ENCODE measurements around the gene CDC42EP3.
A peak's percentile ranks its signal among the peaks of the same experiment; 100 is the strongest.

The CDC42EP3 gene

DNA sequence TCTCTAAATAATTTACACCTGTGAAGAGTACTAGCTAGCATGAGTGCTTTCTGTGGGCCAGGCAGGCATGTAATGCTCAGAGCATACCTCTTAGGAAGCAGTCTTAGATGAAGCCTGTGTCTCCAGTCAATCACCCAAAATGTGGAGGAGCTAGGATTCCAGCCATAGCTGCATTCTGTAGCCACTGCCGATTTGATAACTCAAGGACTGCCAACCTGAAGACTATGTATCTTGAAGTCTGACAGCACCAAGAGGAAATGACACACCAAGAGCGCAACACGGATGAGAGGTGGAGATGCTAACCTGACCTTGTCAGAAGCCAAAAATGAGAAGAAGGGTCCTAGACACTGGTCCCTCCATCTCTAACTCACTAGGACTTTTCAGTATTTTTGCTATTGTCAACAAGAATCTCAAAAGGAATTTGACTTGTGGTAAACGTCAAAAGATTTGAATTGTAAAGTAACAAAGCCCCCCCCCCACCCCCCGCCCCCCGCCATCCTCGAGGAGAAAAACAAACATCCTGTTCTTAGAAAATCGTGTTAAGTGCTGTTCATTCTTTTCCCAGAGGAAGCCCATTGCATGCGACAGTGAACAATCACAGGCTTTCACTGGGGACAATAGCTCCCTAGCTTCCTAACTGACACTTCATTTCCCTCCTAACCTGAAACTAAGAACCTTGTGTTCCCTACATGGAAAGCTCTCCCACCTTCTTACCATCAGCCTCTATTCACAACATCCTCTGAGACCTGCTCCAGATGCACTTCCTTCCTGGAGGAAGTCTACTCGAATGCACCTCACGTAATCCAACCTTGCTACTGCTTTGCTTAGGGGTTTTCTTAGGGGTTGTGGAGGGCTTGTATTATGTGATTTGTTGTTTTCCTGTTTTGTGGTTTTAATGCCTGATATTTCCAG is 14.7 kb downstream of the CDC42EP3 start:
- peak; percentile 9 for FAIRE-seq
- no peak for DNase-seq (ENCODE audit: insufficient read length, low spot score)

DNA sequence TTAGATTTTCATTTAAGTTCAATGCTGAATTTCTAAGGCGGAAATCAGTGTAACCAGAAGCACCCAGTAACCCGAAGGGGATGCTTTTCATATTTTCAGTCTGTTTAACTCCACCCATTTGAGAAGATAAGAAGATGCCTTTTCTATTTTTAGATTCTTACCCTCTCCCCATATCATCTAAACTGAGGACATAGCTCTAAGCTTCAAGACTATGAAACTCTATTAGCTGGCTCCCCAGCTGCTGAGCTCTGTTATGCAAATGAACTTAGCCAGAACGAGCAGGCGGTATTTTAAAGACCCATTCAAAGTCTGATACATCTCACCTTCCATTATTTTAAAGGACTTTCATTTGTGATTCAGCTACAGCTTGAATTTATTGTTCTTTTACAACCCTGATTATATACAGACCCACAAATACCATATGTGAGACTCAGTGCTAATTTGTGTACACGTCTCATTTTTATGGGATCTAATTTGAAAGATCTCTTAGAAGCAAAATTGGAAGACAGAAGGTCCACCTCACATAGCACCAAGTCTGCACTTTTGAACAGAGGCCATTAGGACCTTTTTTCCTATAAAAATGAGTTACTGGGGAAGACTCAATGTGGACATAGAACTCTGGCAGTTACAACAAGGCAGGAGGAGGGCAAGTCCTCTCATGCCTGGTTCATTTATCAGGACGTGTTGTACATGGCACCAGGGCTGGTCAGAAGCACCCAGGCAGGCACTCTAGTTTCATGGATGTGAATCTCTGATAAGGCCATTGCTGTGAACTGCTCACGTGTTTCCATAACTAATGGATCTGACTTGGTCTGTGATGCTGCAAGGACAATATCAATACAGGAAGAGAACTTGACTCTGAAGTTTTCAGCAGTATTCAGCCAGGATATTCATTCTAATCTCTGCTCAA is 16.3 kb downstream of the CDC42EP3 start:
- no peak for DNase-seq (ENCODE audit: insufficient read length, low spot score)
- FAIRE-seq, result no peak

DNA sequence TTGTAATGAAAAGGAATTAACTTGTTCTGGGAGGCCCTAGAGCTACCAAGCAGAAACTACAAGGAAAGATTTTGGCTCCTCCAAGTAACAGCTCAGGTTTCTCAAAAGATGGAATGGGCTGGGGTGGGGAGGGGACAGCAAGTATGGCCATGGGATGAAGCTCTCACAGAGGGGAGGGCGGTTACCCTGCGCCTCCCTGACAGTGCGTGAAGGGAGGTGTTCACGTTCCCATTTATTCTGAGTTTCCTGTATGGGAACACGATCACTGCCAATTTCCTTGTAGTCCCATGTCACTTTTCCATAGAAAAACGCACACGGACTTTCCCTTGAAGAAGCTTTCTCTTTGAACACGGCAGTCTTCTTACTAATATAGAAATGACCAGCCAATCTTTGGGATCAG is 17.0 kb downstream of the CDC42EP3 start:
- no peak for FAIRE-seq
- no peak for DNase-seq (ENCODE audit: insufficient read length, low spot score)

DNA sequence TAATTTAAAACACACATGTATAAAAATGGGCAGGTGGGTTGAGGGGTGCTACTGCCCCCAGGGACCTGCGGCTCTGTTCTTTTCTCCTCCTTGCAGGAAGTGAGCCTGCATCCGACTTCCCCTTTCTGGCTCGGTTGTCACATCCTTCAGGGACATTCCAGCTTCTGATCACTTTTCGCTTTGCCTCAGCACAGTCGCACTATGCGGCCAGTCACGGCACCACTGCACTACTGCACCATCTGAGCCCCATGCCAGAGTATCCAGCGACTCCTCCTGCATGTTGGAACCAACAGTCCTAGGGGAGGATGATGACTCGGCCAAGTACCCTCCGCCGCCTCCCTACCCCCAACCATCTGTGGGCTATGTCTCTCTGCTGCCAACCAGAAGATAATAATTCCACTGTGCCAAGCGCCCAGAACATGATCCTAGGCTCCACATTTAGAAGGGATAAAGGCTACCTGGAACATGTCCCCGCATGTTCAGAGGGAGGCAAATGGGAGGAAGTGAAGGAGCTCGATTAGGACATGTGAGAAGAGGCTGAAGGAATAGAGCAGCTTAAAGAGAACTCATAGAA is 17.6 kb downstream of the CDC42EP3 start:
- FAIRE-seq, result peak; percentile 4

DNA sequence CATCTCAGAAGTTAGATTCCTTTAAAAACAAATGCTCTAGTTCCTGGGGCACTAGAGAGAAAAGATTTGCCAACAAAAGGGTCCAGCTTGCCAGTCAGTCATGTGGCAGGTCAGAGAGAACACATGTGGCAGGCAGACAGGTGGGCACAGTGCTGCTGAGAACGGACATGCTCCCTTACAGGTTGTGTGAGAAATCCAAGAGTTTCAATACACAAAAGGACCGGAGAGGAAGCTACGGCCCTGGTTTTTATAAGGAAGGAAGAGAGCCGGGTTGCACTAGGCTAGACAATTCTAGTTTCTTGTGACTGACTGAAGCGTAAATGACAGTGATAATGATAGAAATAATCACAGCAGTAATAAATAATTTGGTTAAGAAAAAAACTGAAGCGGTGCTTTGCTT is 18.3 kb downstream of the CDC42EP3 start:
- FAIRE-seq (no peak), DNase-seq (ENCODE audit: insufficient read length, low spot score) (no peak)

More for the DNA sequence above, 17.6 kb downstream of the CDC42EP3 start:
- DNase-seq (ENCODE audit: insufficient read length, low spot score), result no peak

DNA sequence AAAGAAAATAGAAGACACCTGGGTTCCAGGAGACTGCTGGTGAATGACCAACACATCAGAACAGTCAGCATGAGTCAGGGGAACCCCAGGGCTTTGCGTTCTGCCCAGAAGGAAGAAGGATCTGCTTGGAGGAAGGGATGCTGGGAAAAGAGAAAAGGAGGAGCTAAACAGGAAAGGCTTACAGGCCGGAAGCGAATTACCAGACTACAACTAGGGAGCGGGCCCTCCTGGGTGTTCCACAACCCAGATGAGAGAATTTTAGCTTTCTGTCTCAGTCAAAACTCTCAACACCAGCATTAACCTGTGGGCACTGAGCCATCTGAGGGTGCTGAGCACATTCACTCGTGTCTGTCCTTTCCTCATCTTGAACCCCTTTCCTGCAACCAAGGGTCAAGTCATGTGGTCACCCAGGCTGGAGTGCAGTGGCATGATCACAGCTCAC is 19.2 kb downstream of the CDC42EP3 start:
- DNase-seq (ENCODE audit: insufficient read length, low spot score), result peak; percentile 73

DNA sequence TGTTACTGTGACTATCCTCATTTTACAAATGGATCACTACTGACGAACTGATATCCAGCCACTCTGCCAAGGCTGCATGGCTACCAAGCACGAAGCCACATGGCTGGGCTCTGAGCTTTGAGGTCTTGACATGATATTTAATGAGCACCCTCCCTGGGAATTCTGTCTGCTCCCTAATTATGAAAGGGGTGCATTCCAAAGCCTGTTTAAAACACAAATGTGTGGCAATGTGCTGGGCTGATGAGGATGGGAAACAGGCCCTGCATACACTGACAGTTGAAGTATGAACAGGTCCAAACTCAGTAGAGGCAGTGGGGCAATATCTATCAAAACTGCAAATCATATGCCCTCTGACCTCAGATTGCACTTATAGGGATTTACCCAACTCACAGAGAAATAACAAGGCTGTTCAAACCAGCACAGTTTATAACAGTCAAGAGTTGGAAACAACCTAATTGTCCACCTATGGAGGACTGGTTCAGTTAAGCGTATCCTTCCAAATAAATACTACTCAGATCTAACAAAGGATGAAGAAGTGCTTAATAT is 20.8 kb downstream of the CDC42EP3 start:
- DNase-seq (ENCODE audit: insufficient read length, low spot score), result no peak
- no peak for FAIRE-seq

More for the DNA sequence above, 19.2 kb downstream of the CDC42EP3 start:
- peak; percentile 33 for FAIRE-seq

DNA sequence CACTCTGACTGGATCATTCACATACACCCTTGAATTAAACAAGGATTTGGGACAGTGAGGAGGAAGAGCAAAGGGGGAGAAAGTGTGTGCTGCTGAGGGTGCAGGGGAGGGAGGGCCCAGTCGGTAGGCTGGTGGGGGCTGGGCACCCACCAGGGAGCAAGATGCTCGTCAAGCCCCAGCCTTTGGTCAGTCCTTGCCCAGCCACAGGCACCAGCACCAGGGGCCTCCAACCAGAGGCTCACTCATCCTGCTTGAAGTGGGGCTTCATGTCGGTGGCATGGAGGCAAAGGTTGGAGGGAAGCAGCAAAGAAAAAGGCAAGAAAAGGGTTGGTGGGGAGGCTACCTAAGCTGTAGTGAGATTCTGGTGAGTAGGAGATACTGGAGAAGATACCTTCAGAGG is 21.9 kb downstream of the CDC42EP3 start:
- no peak for FAIRE-seq

DNA sequence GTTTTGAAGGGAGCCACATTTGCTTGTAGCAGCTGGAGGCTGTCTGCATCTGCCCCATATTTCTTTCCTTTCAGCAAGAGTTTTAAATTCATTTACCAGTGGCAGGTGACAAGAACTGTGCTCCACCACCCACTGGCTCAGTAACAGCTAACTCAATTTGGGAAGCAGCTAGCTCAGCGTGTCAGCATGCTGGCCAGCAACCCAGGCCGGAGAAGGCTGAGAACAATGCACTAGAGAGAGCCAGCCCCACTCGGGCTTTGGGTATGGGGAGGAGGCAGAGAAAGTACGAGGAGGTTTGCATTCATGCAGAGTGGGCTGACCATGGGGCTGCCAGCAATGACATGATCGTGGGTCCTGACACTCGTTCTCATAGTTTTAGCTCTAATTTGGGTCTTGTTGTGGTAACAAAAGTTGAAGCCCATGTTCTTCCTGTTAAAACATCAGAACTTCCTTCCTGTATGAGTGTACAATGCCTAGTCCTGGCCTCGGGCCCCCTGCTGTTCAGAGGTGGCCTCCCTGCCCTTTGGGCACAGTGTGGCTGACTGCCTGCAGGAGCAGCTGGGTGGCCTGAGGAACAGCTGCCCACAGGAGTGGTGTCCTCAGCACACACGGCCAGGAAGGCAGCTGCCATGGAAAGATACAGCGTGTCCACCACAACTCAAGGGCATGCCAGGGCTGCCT is 23.0 kb downstream of the CDC42EP3 start:
- DNase-seq (ENCODE audit: insufficient read length, low spot score) (no peak), FAIRE-seq (no peak)

More for the DNA sequence above, 21.9 kb downstream of the CDC42EP3 start:
- DNase-seq (ENCODE audit: insufficient read length, low spot score), result no peak

DNA sequence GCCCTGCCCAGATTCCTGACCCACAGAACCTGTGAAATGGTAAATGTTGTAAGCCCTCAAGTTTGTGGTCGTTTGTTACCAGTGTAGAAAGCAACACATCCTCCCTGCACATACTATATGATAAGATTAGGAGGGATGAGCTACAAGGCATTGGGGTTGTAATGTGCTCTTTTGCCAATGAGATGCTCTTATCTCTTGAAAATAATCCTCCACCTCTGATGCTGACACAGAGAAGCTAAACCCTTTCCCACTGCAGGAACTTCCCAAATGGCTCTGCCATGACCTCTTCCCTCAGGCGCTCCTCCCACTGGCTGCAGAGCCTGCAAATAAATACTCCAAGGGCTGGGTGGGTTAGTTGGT is 23.5 kb downstream of the CDC42EP3 start:
- DNase-seq (ENCODE audit: insufficient read length, low spot score) (no peak), FAIRE-seq (no peak)

DNA sequence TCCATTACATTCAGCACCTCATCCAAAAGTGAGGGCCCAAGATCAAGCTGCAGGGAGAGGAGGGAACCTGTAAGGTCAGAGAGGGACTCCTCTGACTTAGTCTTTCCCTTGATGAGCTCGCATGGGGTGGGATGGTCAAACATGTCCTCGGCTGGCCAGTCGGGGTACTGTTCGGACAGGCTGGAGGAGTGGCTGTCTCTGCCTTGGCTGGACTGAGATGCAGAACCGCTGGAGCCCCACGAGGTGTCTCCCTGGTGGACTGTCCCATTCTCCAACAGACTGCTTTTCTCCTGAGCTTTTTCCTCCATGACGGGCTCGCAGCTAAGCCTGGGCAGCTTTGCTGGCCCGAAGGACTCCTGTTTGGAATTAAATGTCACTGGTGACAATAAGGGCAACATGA is 25.6 kb downstream of the CDC42EP3 start:
- FAIRE-seq (no peak), DNase-seq (ENCODE audit: insufficient read length, low spot score) (no peak)

DNA sequence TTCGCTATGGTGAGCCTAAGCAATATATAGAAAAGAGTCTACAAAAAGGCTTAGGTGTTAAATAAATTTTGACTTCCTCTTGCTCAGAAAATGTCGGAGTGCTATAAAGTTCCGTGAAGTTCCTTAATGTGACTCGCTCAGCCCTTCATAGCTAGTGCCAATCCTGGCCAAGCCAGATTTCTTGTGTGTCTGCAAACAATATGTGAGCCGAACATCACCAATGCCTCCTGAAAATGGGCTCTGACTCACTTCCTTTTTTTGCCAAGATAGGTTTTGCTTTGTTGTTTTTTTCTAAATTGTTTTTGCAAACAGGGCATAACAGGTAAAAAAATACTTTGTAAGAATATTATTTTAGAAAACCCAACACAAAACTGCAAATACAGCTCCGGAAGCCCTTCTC is 26.1 kb downstream of the CDC42EP3 start:
- no peak for DNase-seq (ENCODE audit: insufficient read length, low spot score)
- FAIRE-seq, result no peak

DNA sequence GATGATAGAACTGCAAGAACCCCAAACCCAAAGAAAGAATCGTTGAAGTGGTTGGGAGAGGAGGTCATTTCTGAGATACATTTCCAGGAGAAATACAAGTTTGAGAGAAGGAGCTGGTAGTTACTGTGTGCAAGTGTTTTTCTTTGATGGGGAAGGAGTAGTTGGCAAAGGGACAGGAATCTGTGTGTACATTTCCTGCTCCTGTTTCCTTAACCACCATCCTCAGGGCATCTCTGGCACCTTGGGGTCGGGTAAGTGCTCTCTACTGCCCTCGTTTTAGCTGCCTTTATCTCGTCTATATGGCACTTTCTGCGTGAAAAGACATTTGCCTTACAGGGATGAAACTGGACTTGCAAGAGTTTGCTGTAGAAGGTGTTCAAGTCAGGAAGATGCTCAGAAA is 27.3 kb downstream of the CDC42EP3 start:
- no peak for DNase-seq (ENCODE audit: insufficient read length, low spot score)
- FAIRE-seq, result no peak

DNA sequence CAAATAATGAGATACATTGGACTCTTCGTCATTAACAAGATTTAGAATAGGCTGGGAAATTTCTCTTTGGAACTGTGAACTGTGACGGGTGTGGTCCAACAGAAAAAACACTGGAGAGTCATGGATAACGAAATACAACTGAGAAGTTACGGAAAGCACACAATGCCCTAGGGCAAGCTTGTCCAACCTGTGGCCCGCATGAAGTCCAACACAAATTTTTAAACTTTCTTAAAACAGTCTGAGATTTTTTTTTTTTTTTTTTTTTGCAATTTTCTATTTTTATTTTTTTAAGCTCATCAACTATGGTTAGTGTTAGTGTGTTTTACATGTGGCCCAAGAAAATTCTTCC is 27.7 kb downstream of the CDC42EP3 start:
- DNase-seq (ENCODE audit: insufficient read length, low spot score) (no peak), FAIRE-seq (no peak)

DNA sequence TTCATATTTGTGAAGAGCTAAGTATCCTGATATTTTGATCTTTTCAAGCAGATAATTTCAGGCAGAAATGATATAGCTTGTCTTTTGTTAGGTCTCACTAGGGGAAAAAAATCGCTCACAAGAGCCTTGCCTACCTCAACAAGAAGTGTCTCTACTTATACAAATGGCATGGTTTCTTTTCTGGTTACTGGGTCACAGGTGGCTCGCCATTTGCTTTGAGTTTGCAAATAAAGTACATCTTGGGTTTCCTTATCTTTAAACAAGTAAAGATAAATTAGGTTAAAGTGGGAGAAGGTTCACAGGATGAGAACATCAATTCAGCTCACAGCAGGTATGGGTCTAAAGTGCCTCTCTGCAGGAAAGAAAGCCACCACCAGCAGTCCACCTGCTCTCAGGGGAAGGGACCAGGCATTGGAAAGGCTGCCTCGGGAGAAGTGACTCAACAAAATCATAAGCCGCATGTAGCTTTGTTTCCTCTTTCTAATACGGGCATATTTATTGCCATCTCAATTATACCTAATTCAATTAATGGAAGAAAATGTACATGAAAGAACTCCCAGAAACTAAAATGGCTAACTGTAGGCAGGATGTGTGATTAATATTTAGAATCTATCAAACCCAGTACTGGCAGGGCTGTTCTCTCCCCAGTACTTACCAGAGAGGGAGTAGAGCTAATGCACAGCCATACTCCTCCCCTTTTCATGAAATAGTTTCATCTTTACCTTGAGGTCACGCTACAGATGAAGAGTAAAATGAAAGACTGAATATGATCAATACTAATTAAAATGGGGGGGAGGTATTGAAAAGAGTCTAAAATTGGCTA is 28.3 kb downstream of the CDC42EP3 start:
- DNase-seq (ENCODE audit: insufficient read length, low spot score) (no peak), FAIRE-seq (no peak)

DNA sequence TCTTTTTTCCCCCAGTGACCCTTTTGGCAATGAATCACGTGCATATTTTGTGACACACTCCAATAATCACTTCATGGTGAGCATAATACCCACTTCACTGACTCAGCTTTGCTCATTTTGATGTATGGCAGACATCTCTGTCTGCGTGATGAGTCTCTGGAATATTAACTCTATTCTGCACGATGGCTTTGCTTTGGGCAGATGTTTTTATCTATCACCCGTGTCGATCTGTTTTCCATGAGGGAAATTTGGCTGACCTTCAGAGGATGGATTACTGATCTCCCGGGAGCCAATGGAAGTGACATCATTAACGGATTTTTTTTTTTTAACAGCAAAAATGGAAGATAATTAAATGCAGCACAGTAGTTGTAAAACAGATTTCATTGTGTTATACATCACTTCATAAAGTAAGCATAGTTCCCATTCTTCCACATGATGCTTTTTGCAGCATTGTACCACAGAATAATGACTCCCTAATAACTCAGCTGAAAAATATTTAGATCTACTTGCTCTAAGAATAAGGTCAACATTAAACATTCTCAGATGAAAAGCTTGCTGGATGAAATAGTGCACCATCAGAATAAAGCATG is 29.8 kb downstream of the CDC42EP3 start:
- FAIRE-seq (peak; percentile 75), DNase-seq (ENCODE audit: insufficient read length, low spot score) (no peak)

DNA sequence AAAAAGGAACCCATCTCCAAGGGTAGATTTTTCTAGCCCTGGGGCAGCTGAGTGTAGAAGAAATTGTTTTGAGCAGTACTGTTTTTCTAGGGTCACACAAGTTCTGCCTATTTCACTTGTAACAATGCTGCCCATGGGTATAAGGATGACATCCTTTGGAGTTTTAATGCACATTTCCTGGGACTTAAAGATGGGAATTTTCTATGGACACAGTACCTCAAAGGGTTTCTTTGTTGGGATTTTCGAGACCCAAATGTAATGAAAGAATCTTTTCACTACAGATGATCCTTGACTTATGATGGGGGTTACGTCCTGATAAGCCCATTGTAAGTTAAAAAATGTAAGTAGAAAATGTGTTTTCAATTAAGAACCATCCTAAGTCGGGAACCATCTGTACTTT is 31.8 kb downstream of the CDC42EP3 start:
- DNase-seq (ENCODE audit: insufficient read length, low spot score) (no peak), FAIRE-seq (no peak)

DNA sequence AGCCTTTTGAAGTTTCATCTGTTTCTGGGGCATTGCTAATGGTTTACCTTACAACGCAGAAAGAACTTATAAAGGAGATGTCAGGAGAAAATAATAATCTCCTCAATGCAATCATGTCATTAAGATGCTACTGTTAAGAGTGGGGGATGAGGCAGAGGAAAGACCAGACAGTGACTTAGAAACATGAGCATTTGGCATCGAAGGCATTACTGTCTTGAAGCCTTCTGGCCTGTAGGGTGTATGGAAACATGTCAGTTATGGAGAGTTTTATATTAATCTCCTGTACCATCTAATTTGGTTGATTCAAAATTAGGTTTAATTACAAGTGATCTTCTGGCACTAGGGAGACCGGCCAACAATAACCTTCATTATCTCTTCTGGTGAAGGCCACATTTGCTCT is 32.5 kb downstream of the CDC42EP3 start:
- FAIRE-seq (no peak), DNase-seq (ENCODE audit: insufficient read length, low spot score) (no peak)

DNA sequence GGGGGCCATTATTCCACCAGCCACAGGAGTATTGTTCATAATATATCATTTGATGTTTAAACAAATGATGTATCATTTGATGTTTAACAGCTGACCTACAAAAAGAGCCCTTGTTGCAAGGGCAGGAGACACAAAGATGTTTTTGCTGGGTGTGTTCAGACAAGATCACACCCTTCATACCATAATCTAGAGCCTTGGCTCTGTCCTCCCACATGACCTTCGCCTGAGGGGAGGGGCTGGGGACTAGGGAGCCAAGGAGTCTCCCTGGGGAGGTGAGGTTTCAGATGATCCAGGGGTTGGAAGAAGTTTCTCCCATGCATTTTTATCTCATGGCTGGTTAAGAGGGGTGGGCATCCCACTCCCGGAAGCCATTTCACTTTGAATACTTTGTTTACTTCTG is 33.5 kb downstream of the CDC42EP3 start:
- FAIRE-seq (no peak), DNase-seq (ENCODE audit: insufficient read length, low spot score) (no peak)

Measured in HTR-8/SVneo (cell line).